Measurements from ENCODE around the gene CDH26.

DNA sequence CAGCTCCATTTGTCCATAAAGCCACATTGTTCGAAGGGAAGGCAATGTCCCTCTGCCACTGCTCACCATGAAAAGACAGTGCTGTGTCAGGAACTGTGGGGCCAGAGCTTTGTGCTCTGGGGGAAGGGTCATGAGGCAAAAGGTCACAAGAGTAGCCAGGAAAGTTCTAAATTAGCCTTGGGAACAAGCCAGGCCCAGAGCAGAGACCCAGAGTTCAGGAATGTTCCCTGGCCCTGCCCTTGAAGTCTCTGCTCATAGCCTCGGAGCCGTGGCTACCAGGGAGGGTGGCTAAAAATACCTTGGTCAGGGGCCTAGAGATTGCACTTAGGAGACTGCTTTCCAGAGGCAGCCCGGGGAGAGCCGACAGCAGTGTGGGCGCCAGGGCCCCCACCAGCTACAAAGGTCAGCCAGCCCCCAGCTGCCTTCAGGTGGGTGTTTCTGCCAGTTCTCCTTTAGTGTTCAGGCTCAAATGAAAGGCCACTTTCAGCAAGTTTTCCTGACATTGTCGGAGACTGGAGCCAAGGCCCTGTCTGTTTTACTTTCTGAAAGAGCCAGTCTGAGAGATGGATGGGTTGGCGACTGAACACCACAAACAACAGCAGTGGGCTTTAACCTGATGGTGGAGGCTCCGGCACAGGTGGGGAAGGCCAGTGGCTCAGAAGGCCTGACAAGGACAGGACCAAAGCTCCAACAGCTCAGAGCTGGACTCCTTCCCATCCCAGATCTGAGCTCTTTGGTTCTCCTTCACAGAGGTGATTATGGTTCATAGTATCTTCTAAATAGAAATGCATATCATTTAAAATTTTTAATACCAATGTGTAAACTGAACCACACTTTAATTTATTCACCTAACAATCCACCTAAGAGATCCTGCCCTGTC, 76.2 kb downstream of the CDH26 start:
- TF ChIP-seq CTCF (IDR thresholded peaks at IDR 0.05 in 4 of 5, conservative IDR thresholded peaks at IDR 0.05 in 1 of 5) (no peak), POLR2A (IDR thresholded peaks at IDR 0.05) (no peak)
